CD4-positive, alpha-beta T cell treated with Interleukin-4 for 4 hours (primary cell): ENCODE results near the gene CEACAM3.

ENCODE experiments used
- DNase-seq: peaks from one replicate; pipeline ENCODE4 v3.0.0-alpha.2; 2020

The CEACAM3 gene

GRCh38 chr19:41793414-41793727, 3.0 kb upstream of the CEACAM3 start:
- no peak for DNase-seq

- DNase-seq: peak; percentile 66
These were observed 1.3 kb upstream of the CEACAM3 start for GRCh38 chr19:41795031-41795461.

GRCh38 chr19:41796901-41797300, 514 bp downstream of the CEACAM3 start:
- no peak for DNase-seq

- no peak for DNase-seq
These were observed 3.1 kb downstream of the CEACAM3 start for GRCh38 chr19:41799444-41800000.

GRCh38 chr19:41801031-41801430, 4.6 kb downstream of the CEACAM3 start:
- no peak for DNase-seq

GRCh38 chr19:41801792-41802211, 5.4 kb downstream of the CEACAM3 start:
- DNase-seq: peak; percentile 13

- DNase-seq: no peak
These were observed 6.4 kb downstream of the CEACAM3 start for GRCh38 chr19:41802770-41803169.

- no peak for DNase-seq
These were observed 7.9 kb downstream of the CEACAM3 start for GRCh38 chr19:41804336-41804735.

- DNase-seq: no peak
These were observed 10.8 kb downstream of the CEACAM3 start for GRCh38 chr19:41807176-41807575.

- DNase-seq: no peak
These were observed 12.5 kb downstream of the CEACAM3 start for GRCh38 chr19:41808663-41809566.

- DNase-seq: no peak
These were observed 13.9 kb downstream of the CEACAM3 start for GRCh38 chr19:41810301-41810700.

- peak; percentile 18 for DNase-seq
These were observed 14.6 kb downstream of the CEACAM3 start for GRCh38 chr19:41811036-41811435.

GRCh38 chr19:41811981-41812380, 15.6 kb downstream of the CEACAM3 start:
- DNase-seq: no peak

GRCh38 chr19:41813911-41814310, 17.5 kb downstream of the CEACAM3 start:
- DNase-seq: no peak

- no peak for DNase-seq
These were observed 18.9 kb downstream of the CEACAM3 start for GRCh38 chr19:41815301-41815700.

GRCh38 chr19:41816761-41817160, 20.4 kb downstream of the CEACAM3 start:
- no peak for DNase-seq

- DNase-seq: peak; percentile 48
These were observed 24.8 kb downstream of the CEACAM3 start for GRCh38 chr19:41821003-41821735.

- DNase-seq: no peak
These were observed 41.8 kb downstream of the CEACAM3 start for GRCh38 chr19:41837981-41838708.

GRCh38 chr19:41839211-41839610, 42.8 kb downstream of the CEACAM3 start:
- DNase-seq: no peak

GRCh38 chr19:41843371-41843770, 47.0 kb downstream of the CEACAM3 start:
- DNase-seq: no peak

GRCh38 chr19:41844601-41845000, 48.2 kb downstream of the CEACAM3 start, which contains the start of gene LYPD4:
LYPD4 (minus strand) TSS chr19:41844683; CDS start chr19:41839285, 5,398 bp downstream.
- no peak for DNase-seq

- no peak for DNase-seq
These were observed 48.4 kb downstream of the CEACAM3 start, which contains the start of gene DMRTC2 for GRCh38 chr19:41845001-41845050. DMRTC2 (plus strand) TSS chr19:41845042; CDS start chr19:41847429, 2,387 bp downstream.

- DNase-seq: no peak
These were observed 48.7 kb downstream of the CEACAM3 start for GRCh38 chr19:41845051-41845590.
